Thoracic aorta (tissue), 2 donors: ENCODE measurements around the gene PPP1R14B. TPM values are rescaled to one million over a fixed set of nuclear protein-coding genes. Genes with fewer than 3 reads are reported as not detected.

Experiments used
- ATAC-seq: fragments of 150-250 bp; one replicate; pipeline ENCODE4 v1.8.0; 2017; ENCODE audit warnings: low read depth; ENCODE audit not compliant: insufficient number of reproducible peaks, low FRiP score
- DNase-seq: peaks from one replicate; pipeline ENCODE4 v3.0.0-alpha.2; 2020; ENCODE audit warnings: low spot score
- H3K27ac ChIP-seq, 2 donors: fragments of 200-600 bp; sonication (generic); 1 replicate in 1 of 2; 2 replicates in 1 of 2; pipeline ENCODE4 v1.5.1; 2016; ENCODE audit warnings: mild to moderate bottlenecking in 2 of 2, moderate library complexity in 2 of 2
- H3K27me3 ChIP-seq: fragments of 200-600 bp; sonication (generic); replicated peaks from 2 replicates; pipeline ENCODE4 v1.6.0; 2016; ENCODE audit warnings: mild to moderate bottlenecking; ENCODE audit not compliant: insufficient read depth
- H3K36me3 ChIP-seq: fragments of 200-600 bp; sonication (generic); one replicate; pipeline ENCODE4 v1.5.1; 2016
- H3K4me1 ChIP-seq, 2 donors: fragments of 200-600 bp; sonication (generic); 1 replicate in 1 of 2; 2 replicates in 1 of 2; pipeline versions ENCODE4 v1.5.1 to v1.6.0; 2016; ENCODE audit warnings: low read depth in 2 of 2, mild to moderate bottlenecking in 1 of 2; ENCODE audit not compliant: control insufficient read depth in 1 of 2
- H3K4me3 ChIP-seq: fragments of 200-600 bp; sonication (generic); 2 replicates; pipeline ENCODE4 v1.5.1; 2016; ENCODE audit warnings: mild to moderate bottlenecking
- H3K9me3 ChIP-seq: fragments of 200-600 bp; sonication (generic); 2 replicates; pipeline ENCODE4 v1.5.1; 2016
- CTCF ChIP-seq: fragments of 200-600 bp; sonication (generic); IDR thresholded peaks from one replicate; pipeline ENCODE4 v1.5.1; 2019; ENCODE audit warnings: antibody characterized with exemption
- total RNA-seq, 2 donors: library from RNA; depleted of rRNA; stranded (reverse); fragments of >200 nt; gene quantifications; one replicate each; pipeline versions ENCODE4 v1.1.0 to v1.2.3, GENCODE V29; 2016

The PPP1R14B gene
- total RNA-seq, 2 donors from 2014 or later: 75.3 to 122 TPM

DNA sequence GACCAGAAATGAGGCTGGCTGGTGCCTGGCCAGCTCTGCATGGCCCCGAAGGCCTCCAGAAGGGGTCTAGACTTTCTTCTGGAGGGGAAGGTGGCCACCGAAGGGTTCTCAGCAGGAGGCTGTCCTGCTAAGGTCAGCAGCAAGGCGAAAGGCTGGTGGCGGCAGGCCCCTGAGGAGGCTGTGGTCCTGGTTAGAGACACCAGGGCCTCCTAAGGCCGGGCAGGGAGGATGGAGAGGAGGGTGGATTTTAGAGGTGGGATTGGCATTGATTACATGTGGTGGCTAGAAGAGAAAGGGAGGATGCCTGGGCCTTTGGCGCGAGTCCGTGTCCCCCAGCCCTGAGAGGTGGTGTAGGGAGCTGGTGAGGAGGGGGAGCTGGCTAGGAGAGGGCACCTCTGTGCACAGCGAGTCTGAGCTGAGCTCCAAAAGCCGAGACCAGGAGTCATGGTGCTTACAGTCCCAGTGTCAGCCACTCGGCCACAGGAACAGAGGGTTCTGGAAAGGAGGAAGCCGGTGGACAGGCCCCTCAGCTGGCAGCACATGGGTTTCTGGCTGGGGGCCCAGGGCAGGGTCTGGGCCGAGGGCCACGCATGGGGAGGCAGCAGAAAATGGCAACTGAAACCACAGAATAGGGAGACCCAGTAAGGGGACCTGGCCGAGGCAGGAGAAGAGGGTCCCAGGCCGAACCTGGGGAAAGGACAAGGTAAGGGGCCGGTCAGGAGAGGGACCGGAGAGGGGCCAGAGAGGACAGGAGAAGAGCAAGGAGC, 37.8 kb downstream of the PPP1R14B start:
- H3K27ac ChIP-seq: no peak overlapping the region
- no peaks in the 10 kb centered on the region for H3K27me3 ChIP-seq
- DNase-seq (no peak), ATAC-seq (no peak)
- no peaks in the 10 kb centered on the region for H3K4me1 ChIP-seq
- no peak overlapping the region for H3K4me3 ChIP-seq
- peaks cover 4% of the 10 kb centered on the region for H3K36me3 ChIP-seq
- TF ChIP-seq CTCF: no peak
- no peaks in the 10 kb centered on the region for H3K9me3 ChIP-seq

GRCh38 chr11:64208086-64208795, 38.5 kb downstream of the PPP1R14B start:
- Histone ChIP-seq H3K4me3 (peak overlapping the region; percentile 68), H3K36me3 (peaks cover 11% of the 10 kb centered on the region)

GRCh38 chr11:64207256-64208085, 39.3 kb downstream of the PPP1R14B start:
- H3K4me3 ChIP-seq: peak overlapping the region; percentile 68
- TF ChIP-seq CTCF: no peak
- H3K27ac ChIP-seq: peak overlapping the region; percentile 34 to 65

More at GRCh38 chr11:64208086-64208795, 38.5 kb downstream of the PPP1R14B start:
- Histone ChIP-seq H3K27ac (peak overlapping the region; percentile 34 to 65), H3K4me1 (no peaks in the 10 kb centered on the region), H3K27me3 (no peaks in the 10 kb centered on the region), H3K9me3 (no peaks in the 10 kb centered on the region)
- ATAC-seq: no peak
- no peak for DNase-seq
- TF ChIP-seq CTCF: no peak

DNA sequence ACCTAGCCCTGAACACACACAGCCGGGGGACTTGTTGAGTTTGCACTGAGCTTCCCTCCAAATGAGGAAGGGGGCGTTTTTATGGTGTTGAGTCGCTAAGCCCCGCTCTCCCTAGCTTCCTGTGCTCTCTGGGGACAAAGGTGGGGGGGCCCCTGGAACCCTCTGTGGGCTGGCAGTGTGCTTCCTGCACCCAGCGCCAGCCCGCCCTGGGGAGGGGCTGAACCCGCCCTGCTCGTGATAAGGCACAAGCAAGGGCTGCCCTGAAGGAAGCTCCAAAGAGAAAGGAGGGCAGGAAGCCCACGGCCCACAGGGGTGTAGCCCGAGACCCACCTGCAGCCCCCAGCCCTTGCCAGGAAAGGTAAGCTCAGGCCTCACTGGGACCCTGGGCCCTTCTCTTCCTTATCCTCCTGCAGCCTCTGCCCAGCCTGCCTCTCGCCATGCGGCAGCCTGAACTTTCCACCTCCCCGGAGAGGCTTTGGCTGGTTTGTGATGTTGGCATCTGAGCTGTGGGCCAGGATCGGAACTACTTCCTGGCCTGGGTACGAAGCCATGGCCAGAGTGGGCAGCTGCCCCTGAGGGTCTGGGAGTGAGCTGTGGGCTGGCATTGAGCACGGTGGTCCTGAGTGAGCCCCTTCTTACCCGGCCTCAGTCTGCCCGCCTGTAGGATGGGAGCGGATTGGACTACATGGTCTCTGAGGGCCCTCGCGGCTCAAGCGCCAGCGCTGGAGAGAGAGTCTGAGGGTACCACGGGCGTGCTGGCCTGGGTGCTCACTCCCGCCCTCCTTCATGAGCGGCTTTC, 40.1 kb downstream of the PPP1R14B start, which contains the start of gene FERMT3:
Gene FERMT3, plus strand, starts transcription at position 265 of the 799 bp plus-strand sequence. CDS start 644 bp downstream, outside the sequence.
- ATAC-seq (no peak), DNase-seq (no peak)
- peak within 1 kb of the TSS; percentile 68 for H3K4me3 ChIP-seq
- H3K4me1 ChIP-seq: no peaks in the 10 kb centered on the region
- no peaks in the 10 kb centered on the region for H3K27me3 ChIP-seq
- peaks cover 20% of the 10 kb centered on the region for H3K36me3 ChIP-seq
- peak within 1 kb of the TSS; percentile 34 to 65 for H3K27ac ChIP-seq
- no peaks in the 10 kb centered on the region for H3K9me3 ChIP-seq
- no peak for TF ChIP-seq CTCF

More at GRCh38 chr11:64207256-64208085, 39.3 kb downstream of the PPP1R14B start:
- H3K27me3 ChIP-seq: no peaks in the 10 kb centered on the region
- H3K4me1 ChIP-seq: no peaks in the 10 kb centered on the region
- H3K9me3 ChIP-seq: no peaks in the 10 kb centered on the region
- H3K36me3 ChIP-seq: peaks cover 19% of the 10 kb centered on the region
- ATAC-seq (peak; percentile 44), DNase-seq (no peak)
